T-helper 2 cell treated with Interferon-gamma antibody and Interleukin-4, amounts not matched to agents 5 μg/mL and 100 μg/mL, for 36 hours (primary cell): ENCODE data around the gene MOXD1.
"Not testable (repeated sequence)": the region's sequence is repeated elsewhere in the genome, so short reads cannot be mapped to it uniquely, and the experiment has no call there.

Experiments
- DNase-seq: peaks from one replicate; pipeline ENCODE4 v3.0.0; 2021; ENCODE audit warnings: low spot score
- H3K27ac Mint-ChIP-seq: one replicate; pipeline ENCODE4 v1.8.0; 2021; ENCODE audit warnings: mild to moderate bottlenecking, mixed read lengths
- H3K27me3 Mint-ChIP-seq: one replicate; pipeline ENCODE4 v1.8.0; 2021; ENCODE audit warnings: low read depth, mixed read lengths
- H3K36me3 Mint-ChIP-seq: one replicate; pipeline ENCODE4 v1.8.0; 2021; ENCODE audit warnings: low read depth, mixed read lengths
- H3K4me1 Mint-ChIP-seq: one replicate; pipeline ENCODE4 v1.8.0; 2021; ENCODE audit warnings: low read depth, mixed read lengths
- H3K4me3 Mint-ChIP-seq: one replicate; pipeline ENCODE4 v1.8.0; 2022; ENCODE audit warnings: mild to moderate bottlenecking, moderate library complexity, mixed read lengths
- H3K9me3 Mint-ChIP-seq: one replicate; pipeline ENCODE4 v1.8.0; 2021; ENCODE audit warnings: mixed read lengths

MOXD1 gene

GRCh38 chr6:132270726-132271402, 130.4 kb downstream of the MOXD1 start:
- H3K27me3 Mint-ChIP-seq, result peaks cover 4% of the 10 kb centered on the region
- H3K36me3 Mint-ChIP-seq, result no peaks in the 10 kb centered on the region
- DNase-seq, result no peak
- no peaks in the 10 kb centered on the region for H3K9me3 Mint-ChIP-seq
- no peak overlapping the region for H3K27ac Mint-ChIP-seq
- no peaks in the 10 kb centered on the region for H3K4me1 Mint-ChIP-seq
- no peak overlapping the region for H3K4me3 Mint-ChIP-seq

DNA sequence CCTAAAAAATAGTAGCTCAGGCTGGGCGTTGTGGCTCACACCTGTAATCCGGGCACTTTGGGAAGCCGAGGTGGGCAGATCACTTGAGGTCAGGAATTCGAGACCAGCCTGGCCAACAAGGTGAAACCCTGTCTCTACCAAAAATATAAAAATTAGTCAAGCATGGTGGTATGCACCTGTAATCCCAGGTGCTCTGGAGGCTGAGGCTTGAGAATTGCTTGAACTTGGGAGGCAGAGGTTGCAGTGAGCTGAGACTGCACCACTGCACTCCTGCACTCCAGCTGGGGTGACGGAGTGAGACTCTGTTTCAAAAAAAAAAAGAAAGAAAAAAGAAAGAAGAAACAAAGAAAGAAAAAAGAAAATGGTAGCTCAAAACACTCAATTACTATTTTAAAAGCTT, 132.6 kb downstream of the MOXD1 start:
- not testable (repeated sequence) for H3K9me3 Mint-ChIP-seq, H3K36me3 Mint-ChIP-seq, H3K4me1 Mint-ChIP-seq, DNase-seq, H3K27me3 Mint-ChIP-seq, H3K4me3 Mint-ChIP-seq, H3K27ac Mint-ChIP-seq

- Mint-ChIP-seq H3K27ac (no peak overlapping the region), H3K27me3 (peaks cover 4% of the 10 kb centered on the region), H3K4me3 (no peak overlapping the region), H3K9me3 (no peaks in the 10 kb centered on the region), H3K36me3 (no peaks in the 10 kb centered on the region), H3K4me1 (no peaks in the 10 kb centered on the region)
- no peak for DNase-seq
Measured at GRCh38 chr6:132268209-132268608, 133.1 kb downstream of the MOXD1 start.

- Mint-ChIP-seq H3K27me3 (no peaks in the 10 kb centered on the region), H3K4me3 (no peak overlapping the region), H3K9me3 (no peaks in the 10 kb centered on the region), H3K4me1 (no peaks in the 10 kb centered on the region), H3K36me3 (no peaks in the 10 kb centered on the region), H3K27ac (no peak overlapping the region)
- no peak for DNase-seq
Measured at GRCh38 chr6:132265451-132266097, 135.7 kb downstream of the MOXD1 start.

- Mint-ChIP-seq H3K9me3 (no peaks in the 10 kb centered on the region), H3K4me3 (no peak overlapping the region), H3K36me3 (no peaks in the 10 kb centered on the region), H3K4me1 (no peaks in the 10 kb centered on the region), H3K27me3 (peaks cover 7% of the 10 kb centered on the region), H3K27ac (no peak overlapping the region)
- no peak for DNase-seq
Measured at GRCh38 chr6:132264021-132264500, 137.2 kb downstream of the MOXD1 start.

GRCh38 chr6:132261354-132261753, 139.9 kb downstream of the MOXD1 start:
- Mint-ChIP-seq H3K27me3 (peaks cover 8% of the 10 kb centered on the region), H3K36me3 (no peaks in the 10 kb centered on the region), H3K27ac (no peak overlapping the region), H3K4me1 (no peaks in the 10 kb centered on the region), H3K9me3 (no peaks in the 10 kb centered on the region), H3K4me3 (no peak overlapping the region)
- no peak for DNase-seq

DNA sequence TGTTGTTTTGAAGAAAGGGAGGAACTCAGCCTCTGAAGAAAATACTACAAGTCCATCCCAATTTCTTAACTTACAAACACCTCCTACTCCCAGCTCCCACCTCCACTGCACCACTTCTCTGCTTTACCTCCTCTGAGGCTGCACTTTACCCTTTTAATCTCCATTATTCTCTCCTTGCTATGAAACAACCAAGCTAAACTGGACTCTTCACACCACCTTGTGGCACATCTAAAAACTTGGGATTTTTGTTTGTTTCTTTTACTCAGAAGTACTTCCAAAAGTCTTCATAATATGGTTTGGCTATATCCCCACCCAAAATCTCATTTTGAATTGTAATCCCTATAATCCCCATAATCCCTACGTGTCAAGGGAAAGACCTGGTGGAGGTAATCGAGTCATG, 142.2 kb downstream of the MOXD1 start:
- no peaks in the 10 kb centered on the region for H3K4me1 Mint-ChIP-seq
- no peak for DNase-seq
- no peak overlapping the region for H3K27ac Mint-ChIP-seq
- H3K36me3 Mint-ChIP-seq, result no peaks in the 10 kb centered on the region
- no peak overlapping the region for H3K4me3 Mint-ChIP-seq
- H3K9me3 Mint-ChIP-seq, result no peaks in the 10 kb centered on the region
- H3K27me3 Mint-ChIP-seq, result peaks cover 8% of the 10 kb centered on the region

- Mint-ChIP-seq H3K27ac (no peak overlapping the region), H3K4me1 (no peaks in the 10 kb centered on the region), H3K27me3 (peaks cover 8% of the 10 kb centered on the region), H3K36me3 (no peaks in the 10 kb centered on the region), H3K9me3 (no peaks in the 10 kb centered on the region), H3K4me3 (no peak overlapping the region)
- no peak for DNase-seq
Measured at GRCh38 chr6:132257561-132257960, 143.7 kb downstream of the MOXD1 start.

DNA sequence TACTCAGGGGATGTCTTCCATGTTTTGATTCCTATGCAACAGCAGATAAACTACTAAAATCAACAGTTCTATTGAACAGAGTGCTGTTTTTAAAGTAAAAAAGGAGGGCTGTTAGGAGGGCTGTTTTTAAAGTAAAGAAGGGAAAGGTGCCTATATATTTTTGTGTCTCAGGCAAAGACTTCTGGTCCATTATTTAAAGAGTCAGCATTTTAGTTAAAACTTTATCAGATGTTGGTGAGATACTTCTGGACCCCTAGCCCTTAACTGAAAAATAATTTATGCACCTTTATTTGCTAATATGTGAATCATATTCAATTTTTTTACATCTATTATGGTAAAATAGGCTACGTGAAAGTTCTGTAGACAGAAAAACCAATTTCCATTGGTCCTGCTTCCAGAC, 144.8 kb downstream of the MOXD1 start:
- Mint-ChIP-seq H3K9me3 (no peaks in the 10 kb centered on the region), H3K36me3 (no peaks in the 10 kb centered on the region), H3K27me3 (peaks cover 10% of the 10 kb centered on the region)

GRCh38 chr6:132253906-132254305, 147.4 kb downstream of the MOXD1 start:
- no peaks in the 10 kb centered on the region for H3K4me1 Mint-ChIP-seq
- no peak for DNase-seq
- H3K27ac Mint-ChIP-seq, result no peak overlapping the region
- no peaks in the 10 kb centered on the region for H3K36me3 Mint-ChIP-seq
- H3K27me3 Mint-ChIP-seq, result peaks cover 2% of the 10 kb centered on the region
- H3K9me3 Mint-ChIP-seq, result no peaks in the 10 kb centered on the region
- H3K4me3 Mint-ChIP-seq, result no peak overlapping the region

More for the DNA sequence above, 144.8 kb downstream of the MOXD1 start:
- Mint-ChIP-seq H3K4me3 (no peak overlapping the region), H3K27ac (no peak overlapping the region), H3K4me1 (no peaks in the 10 kb centered on the region)
- DNase-seq, result no peak

DNA sequence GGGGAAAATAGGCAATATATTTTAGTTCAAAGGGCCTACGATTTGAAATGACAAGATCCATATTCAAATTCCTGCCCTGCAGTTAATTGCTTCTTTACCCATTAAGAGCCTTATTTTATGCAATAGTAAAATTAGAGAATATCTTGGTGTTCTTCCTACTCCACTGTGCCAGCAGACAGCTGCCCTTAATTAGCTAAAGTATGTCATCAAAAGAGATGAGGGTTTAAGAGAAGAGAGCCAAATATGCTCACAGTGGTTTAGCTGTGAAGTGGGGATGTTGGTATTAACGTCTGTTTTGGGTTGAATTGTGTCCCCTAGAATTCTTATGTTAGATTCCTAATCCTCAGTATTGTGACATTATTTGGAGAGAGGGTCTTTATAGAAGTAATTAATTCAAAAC, 148.1 kb downstream of the MOXD1 start:
- Mint-ChIP-seq H3K9me3 (no peaks in the 10 kb centered on the region), H3K27me3 (peaks cover 2% of the 10 kb centered on the region), H3K4me1 (no peaks in the 10 kb centered on the region), H3K27ac (no peak overlapping the region), H3K36me3 (no peaks in the 10 kb centered on the region), H3K4me3 (no peak overlapping the region)
- DNase-seq, result no peak

DNA sequence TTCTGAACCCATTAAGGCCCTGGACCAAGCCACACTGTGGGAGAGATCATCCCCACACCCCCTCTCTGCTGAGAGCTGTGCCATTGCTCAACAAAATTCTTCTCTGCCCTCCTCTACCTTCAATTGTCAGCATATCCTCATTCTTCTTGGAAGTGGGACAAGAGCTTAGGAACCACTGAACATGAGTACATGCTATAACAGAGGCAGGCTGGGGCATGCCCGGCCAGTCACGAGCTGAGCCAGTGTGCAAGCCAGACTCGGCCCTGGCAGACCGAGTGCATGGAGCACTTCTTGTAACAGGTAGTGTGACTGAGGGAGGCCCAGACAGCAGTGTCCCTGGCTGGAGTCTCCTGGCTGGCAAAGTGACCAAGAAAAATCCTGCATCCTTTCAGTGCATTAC, 149.2 kb downstream of the MOXD1 start:
- DNase-seq, result no peak
- Mint-ChIP-seq H3K27ac (no peak overlapping the region), H3K27me3 (peaks cover 2% of the 10 kb centered on the region), H3K4me1 (no peaks in the 10 kb centered on the region), H3K36me3 (no peaks in the 10 kb centered on the region), H3K9me3 (no peaks in the 10 kb centered on the region), H3K4me3 (no peak overlapping the region)

DNA sequence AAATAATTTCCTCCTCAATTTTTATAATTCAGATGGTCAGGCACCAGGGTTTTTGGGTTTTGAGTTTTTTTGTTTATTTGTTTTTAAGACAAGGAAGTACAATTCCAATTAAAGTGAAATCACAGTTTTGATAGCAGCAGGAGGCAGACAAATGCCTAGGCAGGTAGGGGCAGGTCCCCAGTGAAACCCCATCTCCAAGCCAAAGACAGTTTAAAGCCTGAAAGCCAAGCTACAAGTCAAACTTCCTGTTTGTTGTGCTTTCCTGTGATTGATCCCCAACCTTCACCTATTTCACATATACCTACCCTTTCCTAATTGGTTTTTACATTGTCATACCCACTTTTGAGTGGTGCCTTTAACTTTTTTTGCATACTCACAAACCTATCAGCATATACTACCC, 149.6 kb downstream of the MOXD1 start:
- DNase-seq, result no peak
- Mint-ChIP-seq H3K9me3 (no peaks in the 10 kb centered on the region), H3K27me3 (peaks cover 2% of the 10 kb centered on the region), H3K4me3 (no peak overlapping the region), H3K36me3 (no peaks in the 10 kb centered on the region), H3K27ac (no peak overlapping the region), H3K4me1 (no peaks in the 10 kb centered on the region)

DNA sequence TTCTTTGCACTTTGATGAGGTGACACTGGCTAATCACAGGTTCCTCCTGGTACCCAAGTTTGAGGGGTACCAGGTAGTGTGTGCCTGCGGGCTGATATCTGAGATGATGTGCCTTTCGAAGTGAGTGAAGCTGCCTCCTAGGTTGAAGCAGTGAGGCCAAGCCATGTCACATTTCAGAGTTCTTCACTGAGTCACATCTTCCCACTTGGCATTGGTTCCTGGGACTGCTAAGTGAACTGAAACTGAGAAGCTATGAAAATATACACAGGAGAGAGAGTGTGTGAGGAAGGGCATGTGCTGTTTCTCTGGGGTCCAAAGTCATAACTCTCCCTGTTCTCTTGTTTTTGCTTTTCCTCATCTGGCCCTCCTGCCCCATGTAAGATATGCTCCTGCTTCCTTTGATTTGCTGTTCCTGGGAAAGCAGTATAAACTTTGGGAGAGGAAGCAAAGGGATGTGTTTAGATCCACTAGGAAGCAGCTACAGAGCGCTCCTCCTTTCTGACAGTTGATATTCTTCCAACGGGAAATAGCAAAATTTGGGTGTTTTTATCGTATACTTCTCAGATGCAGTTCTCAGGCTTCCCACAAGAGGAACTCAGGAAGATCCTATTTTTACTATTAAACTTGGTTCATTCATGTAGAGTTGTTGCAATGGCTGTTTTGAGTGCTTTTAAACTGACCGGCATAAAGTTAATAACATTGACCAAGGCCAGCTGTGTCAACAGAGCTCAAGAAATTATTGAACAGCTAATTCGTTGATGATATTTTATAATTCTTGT, 153.7 kb downstream of the MOXD1 start:
- H3K4me1 Mint-ChIP-seq, result no peaks in the 10 kb centered on the region
- no peak overlapping the region for H3K27ac Mint-ChIP-seq
- DNase-seq, result no peak
- H3K4me3 Mint-ChIP-seq, result no peak overlapping the region
- H3K9me3 Mint-ChIP-seq, result no peaks in the 10 kb centered on the region
- peaks cover 2% of the 10 kb centered on the region for H3K27me3 Mint-ChIP-seq
- no peaks in the 10 kb centered on the region for H3K36me3 Mint-ChIP-seq
